A549 (cell line): ENCODE data around the gene TMEM43.

ENCODE experiments used
- CEBPB ChIP-seq, 2 experiments: fragments of >200 bp in 1 of 2; sonication (Bioruptor Twin) in 1 of 2; formaldehyde crosslinking in 1 of 2; IDR thresholded peaks; 2 replicates each; pipeline ENCODE4 v1.6.1; 2012 to 2016
- CTCF ChIP-seq: fragments of >200 bp; sonication (Bioruptor Twin); formaldehyde crosslinking; IDR thresholded peaks from 3 replicates; pipeline ENCODE4 v1.5.1; 2016
- EP300 ChIP-seq, 2 experiments: fragments of >200 bp; sonication (Bioruptor Twin); formaldehyde crosslinking; IDR thresholded peaks; 2 replicates in 1 of 2; 3 replicates in 1 of 2; pipeline ENCODE4 v1.6.1; 2016 to 2017
- FOSB ChIP-seq: fragments of 250-450 bp; sonication (Bioruptor Pico); IDR thresholded peaks from 2 replicates; pipeline ENCODE4 v1.5.0; 2020; ENCODE audit warnings: mild to moderate bottlenecking, moderate library complexity
- HEYL ChIP-seq: fragments of 250-450 bp; sonication (Bioruptor Pico); IDR thresholded peaks from 2 replicates; pipeline ENCODE4 v1.8.0; 2021; ENCODE audit warnings: mild to moderate bottlenecking, moderate library complexity
- KDM1A ChIP-seq: fragments of 200-600 bp; sonication (generic); IDR thresholded peaks from 2 replicates; pipeline ENCODE4 v1.6.1; 2016; ENCODE audit warnings: low read depth, mild to moderate bottlenecking
- MAFK ChIP-seq: fragments of 450-650 bp; IDR thresholded peaks from 2 replicates; pipeline ENCODE4 v1.6.1; 2014; ENCODE audit not compliant: partially characterized antibody
- MAZ ChIP-seq: fragments of 150-350 bp; IDR thresholded peaks from 2 replicates; pipeline ENCODE4 v1.6.1; 2014; ENCODE audit warnings: antibody characterized with exemption, low read depth, low read length, borderline replicate concordance
- PBX3 ChIP-seq: IDR thresholded peaks from 2 replicates; pipeline ENCODE4 v1.6.1; 2012
- PHF8 ChIP-seq: fragments of 200-600 bp; sonication (generic); IDR thresholded peaks from 2 replicates; pipeline ENCODE4 v1.6.1; 2016; ENCODE audit warnings: low read depth, mild to moderate bottlenecking, antibody characterized with exemption, moderate library complexity, borderline replicate concordance
- POLR2A ChIP-seq: IDR thresholded peaks from 2 replicates; pipeline ENCODE4 v1.6.1; 2012; ENCODE audit warnings: mild to moderate bottlenecking, low read length
- RFX5 ChIP-seq: fragments of 450-650 bp; IDR thresholded peaks from 2 replicates; pipeline ENCODE4 v1.7.1; 2014; ENCODE audit warnings: antibody characterized with exemption, mild to moderate bottlenecking, moderate library complexity
- RNF2 ChIP-seq: fragments of 200-600 bp; sonication (generic); IDR thresholded peaks from 2 replicates; pipeline ENCODE4 v1.6.1; 2016; ENCODE audit warnings: low read depth, mild to moderate bottlenecking, antibody characterized with exemption, moderate library complexity, borderline replicate concordance
- USF2 ChIP-seq: fragments of 450-650 bp; IDR thresholded peaks from 2 replicates; pipeline ENCODE4 v1.6.1; 2014; ENCODE audit warnings: antibody characterized with exemption

- TF ChIP-seq CTCF (no peak), USF2 (no peak), HEYL (CRISPR knock-in tag) (no peak), POLR2A (no peak), MAFK (no peak), RNF2 (no peak), RFX5 (no peak), PHF8 (no peak), FOSB (CRISPR knock-in tag) (no peak), CEBPB (IDR thresholded peaks at IDR 0.05) (no peak), PBX3 (no peak), EP300 (IDR thresholded peaks at IDR 0.05) (no peak), KDM1A (no peak), MAZ (no peak)
Observed at GRCh38 chr3:14166877-14167603, 42.2 kb downstream of the TMEM43 start.
